GM23248 (cell line): Measurements from ENCODE around the gene XKR8.

Experiments used
- EZH2 ChIP-seq: fragments of 200-600 bp; sonication (generic); IDR thresholded peaks from 2 replicates; pipeline ENCODE4 v1.6.1; 2018; ENCODE audit warnings: antibody characterized with exemption, mild to moderate bottlenecking; ENCODE audit not compliant: insufficient read depth, poor library complexity, severe bottlenecking
- EZH2phosphoT487 ChIP-seq: fragments of 200-600 bp; sonication (generic); IDR thresholded peaks from 2 replicates; pipeline ENCODE4 v1.6.1; 2018; ENCODE audit warnings: antibody characterized with exemption, moderate library complexity, mild to moderate bottlenecking, low read depth; ENCODE audit not compliant: insufficient read depth

- TF ChIP-seq EZH2phosphoT487 (no peak), EZH2 (no peak)
Observed at GRCh38 chr1:27940870-27941560, 18.8 kb upstream of the XKR8 start.
